ENCODE results near the gene SACM1L. TPM values are rescaled to one million over a fixed set of nuclear protein-coding genes. Genes with fewer than 3 reads are reported as not detected.
"Not testable (repeated sequence)": the region's sequence is repeated elsewhere in the genome, so short reads cannot be mapped to it uniquely, and the experiment has no call there.

Gene SACM1L
- total RNA-seq, 2 donors from 2014 or later, result 42.8 to 45.3 TPM

- intact Hi-C loops (cut with DNase I), result no loop called here
- DNase-seq (ENCODE audit: low spot score), result no peak
These were observed 1.4 kb upstream of the SACM1L start for GRCh38 chr3:45687828-45688193.

- intact Hi-C loops (cut with DNase I), result no loop called here
- no peak for DNase-seq (ENCODE audit: low spot score)
These were observed 858 bp upstream of the SACM1L start for GRCh38 chr3:45688194-45688881.

GRCh38 chr3:45689787-45690145 lies 570 bp downstream of the SACM1L start:
- no peak for DNase-seq (ENCODE audit: low spot score)
- intact Hi-C loops (cut with DNase I), result no loop called here

DNA sequence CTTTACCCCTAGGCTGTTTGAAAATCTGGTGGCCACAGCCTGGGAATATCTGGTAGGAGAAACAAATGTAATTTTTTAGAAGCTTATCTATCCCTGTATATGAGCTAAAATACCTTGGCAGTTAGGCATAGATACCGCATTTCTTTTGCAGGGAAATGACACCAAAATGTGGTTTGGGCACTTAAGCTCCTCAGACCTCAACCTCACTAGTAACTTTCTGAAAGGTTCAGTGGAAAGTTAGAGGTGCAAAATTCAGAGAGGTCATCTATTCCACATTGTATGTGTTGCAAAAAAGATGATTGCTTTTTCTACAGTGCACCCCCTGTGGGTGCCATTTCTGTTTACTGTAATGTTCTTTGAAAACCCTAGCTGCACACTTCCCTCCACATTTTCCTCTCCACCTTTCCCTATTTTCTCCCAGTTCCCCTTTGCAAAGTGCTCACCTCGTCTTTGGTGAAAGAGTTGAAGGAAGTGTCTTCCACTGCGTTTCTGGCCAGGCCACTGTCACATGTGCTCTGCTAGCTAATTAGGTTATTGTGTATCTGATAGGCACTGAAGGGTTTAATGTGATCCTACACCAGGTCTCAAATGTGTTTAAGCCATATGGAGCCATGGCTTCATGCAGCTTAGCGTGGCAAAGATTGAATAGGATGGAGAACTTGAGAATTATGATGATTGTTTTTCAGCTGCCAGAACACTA lies 1.3 kb downstream of the SACM1L start:
- intact Hi-C loops (cut with DNase I), result no loop called here
- no peak for DNase-seq (ENCODE audit: low spot score)

DNA sequence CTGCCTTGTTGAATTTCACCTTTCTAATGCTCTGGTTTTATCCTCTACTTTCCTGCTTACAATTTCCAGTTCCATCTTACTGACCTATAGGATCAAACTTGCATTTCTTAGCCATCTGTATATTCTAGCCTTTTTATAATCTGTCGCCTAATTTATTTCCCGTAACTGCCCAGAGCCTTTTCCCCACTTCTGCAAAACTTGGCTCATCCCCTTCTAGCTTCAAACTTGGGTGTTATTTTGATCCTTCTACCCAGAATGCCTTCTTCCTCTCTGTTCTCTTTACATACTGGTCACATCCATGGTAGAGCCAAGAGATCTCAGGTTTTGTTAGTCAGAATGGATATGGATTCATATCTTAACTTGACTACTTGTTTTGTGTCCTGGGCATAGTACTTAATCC lies 2.6 kb downstream of the SACM1L start:
- no peak for DNase-seq (ENCODE audit: low spot score)
- intact Hi-C loops (cut with DNase I), result no loop called here

- intact Hi-C loops (cut with DNase I), result no loop called here
- DNase-seq (ENCODE audit: low spot score), result no peak
These were observed 3.7 kb downstream of the SACM1L start for GRCh38 chr3:45692866-45693265.

DNA sequence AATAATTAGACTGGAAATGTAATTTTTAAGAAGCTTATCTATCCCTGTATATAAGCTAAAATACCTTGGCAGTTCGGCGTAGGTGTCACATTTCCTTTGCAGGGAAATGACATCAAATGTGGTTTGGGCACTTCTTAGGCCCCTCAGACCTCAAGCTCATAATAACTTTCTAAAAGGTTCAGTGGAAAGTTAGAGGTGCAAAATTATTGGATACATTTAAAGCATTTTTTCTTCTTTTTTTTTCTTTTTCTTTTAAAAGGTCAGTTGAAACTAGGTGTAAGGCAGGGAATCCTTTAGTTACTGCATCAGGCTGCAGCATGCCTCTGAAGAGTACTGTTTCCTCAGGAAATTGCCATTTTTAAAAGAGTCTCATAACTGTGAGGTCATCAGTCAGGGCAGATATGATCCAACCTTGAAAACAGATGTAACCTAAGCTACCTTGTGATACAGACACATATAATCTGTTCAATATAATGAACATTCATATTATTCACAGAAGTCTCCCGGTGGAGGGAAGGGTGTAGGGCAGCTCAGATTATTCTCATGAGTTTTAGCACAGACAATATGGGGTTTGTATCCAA lies 4.8 kb downstream of the SACM1L start:
- intact Hi-C loops (cut with DNase I), result no loop called here

GRCh38 chr3:45695166-45695565 lies 6.0 kb downstream of the SACM1L start:
- DNase-seq (ENCODE audit: low spot score); intact Hi-C loops (cut with DNase I): not testable (repeated sequence)

More for the DNA sequence above, 4.8 kb downstream of the SACM1L start:
- DNase-seq (ENCODE audit: low spot score), result no peak

GRCh38 chr3:45700570-45701073 lies 11.4 kb downstream of the SACM1L start:
- no peak for DNase-seq (ENCODE audit: low spot score)
- intact Hi-C loops (cut with DNase I), result no loop called here

GRCh38 chr3:45701172-45701867 lies 12.1 kb downstream of the SACM1L start:
- intact Hi-C loops (cut with DNase I), result no loop called here

GRCh38 chr3:45704301-45704943 lies 15.2 kb downstream of the SACM1L start:
- intact Hi-C loops (cut with DNase I), result no loop called here
- DNase-seq (ENCODE audit: low spot score), result no peak

More at GRCh38 chr3:45701172-45701867, 12.1 kb downstream of the SACM1L start:
- DNase-seq (ENCODE audit: low spot score), result no peak

DNA sequence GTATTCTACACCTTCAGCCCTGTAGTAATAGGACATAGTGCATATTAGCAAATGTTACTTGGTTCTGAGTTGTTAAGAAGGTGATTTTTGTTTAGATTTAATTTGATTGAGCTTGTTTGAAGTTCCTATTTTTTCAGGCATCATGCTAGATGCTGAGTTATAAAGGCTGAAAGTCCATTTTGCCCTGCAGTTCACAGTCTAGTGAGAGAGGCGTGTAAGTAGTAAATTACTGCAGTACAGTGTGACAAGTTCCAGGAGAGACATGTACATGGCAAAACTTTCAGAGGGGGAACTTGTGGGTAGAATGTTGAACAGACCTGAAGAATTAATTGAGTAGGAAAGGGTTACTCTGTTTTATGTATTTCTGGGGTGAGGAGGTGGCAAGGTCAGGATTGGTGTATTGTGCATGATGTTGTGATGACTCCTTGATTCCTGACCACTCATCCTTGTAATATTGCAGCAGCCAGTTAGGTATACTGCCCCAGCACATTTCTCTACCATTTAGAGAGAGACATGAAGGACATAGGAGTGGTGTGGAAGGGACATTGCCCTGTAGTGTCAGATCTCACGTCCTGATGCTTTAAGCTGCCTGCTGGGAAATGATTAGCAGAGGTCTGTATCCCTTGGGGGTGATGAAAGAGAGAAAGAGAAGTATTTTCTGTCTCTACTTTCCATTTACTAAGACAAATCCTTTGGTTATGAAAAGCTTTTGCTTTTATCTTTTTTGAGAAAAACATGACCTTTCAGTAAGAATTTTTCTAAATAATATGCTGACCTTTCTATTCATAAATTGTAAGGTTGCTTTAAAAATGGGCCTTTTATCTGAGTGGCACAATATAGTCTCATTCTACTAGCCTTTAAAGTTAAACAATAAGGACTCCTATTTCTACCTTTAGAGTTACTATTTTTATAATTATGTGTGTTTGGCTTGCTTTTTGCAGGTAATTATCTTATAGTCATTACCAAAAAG lies 16.9 kb downstream of the SACM1L start:
- no peak for DNase-seq (ENCODE audit: low spot score)

GRCh38 chr3:45711931-45712330 lies 22.7 kb downstream of the SACM1L start:
- intact Hi-C loops (cut with DNase I), result no loop called here
- no peak for DNase-seq (ENCODE audit: low spot score)

More for the DNA sequence above, 16.9 kb downstream of the SACM1L start:
- intact Hi-C loops (cut with DNase I), result no loop called here

- intact Hi-C loops (cut with DNase I), result no loop called here
These were observed 23.4 kb downstream of the SACM1L start for GRCh38 chr3:45712434-45713110.

DNA sequence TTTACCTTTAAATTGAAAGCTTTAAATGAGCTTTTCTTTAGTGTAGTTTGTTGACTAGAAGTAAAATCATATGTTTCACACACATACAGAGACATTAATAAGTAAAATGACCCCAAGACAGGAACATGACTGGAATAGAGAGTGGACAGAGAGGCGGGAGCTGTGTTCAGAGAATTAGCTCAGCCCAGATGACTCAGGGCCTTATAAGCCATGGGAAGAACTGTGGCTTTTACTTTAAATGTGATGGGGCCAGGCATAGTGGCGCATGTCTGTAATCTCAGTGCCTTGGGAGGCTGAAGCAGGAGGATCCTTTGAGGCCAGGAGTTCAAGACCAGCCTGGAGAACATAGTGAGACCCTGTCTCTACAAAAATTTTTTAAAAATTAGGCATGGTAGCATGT lies 26.7 kb downstream of the SACM1L start:
- DNase-seq (ENCODE audit: low spot score), result no peak
- intact Hi-C loops (cut with DNase I), result no loop called here

More at GRCh38 chr3:45712434-45713110, 23.4 kb downstream of the SACM1L start:
- DNase-seq (ENCODE audit: low spot score), result no peak

DNA sequence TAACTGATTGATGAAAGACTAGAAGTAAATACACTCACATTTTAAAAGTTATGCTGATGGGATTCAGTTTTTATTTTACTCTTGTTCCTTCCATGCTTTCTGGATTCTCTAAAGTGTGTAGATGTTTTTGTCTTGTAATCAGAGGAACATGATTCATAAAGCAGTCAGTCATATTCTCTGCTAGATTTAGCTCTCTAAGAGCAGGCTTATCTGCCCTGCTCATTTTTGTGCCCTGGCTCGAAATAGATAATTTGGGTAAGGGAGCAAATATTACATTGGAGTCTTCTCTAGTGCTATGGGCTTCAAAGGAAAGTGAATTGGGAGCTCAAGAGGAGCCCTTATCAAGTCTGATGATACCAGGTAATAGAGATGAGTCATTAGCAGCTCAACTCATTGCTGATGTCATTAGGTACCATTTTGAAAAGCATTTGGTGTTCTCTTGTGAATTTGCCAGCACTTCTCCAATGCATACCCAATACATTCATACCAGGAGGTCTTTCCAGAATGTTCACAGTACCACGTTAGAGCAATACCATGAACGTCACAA lies 27.7 kb downstream of the SACM1L start:
- intact Hi-C loops (cut with DNase I), result no loop called here
- no peak for DNase-seq (ENCODE audit: low spot score)

DNA sequence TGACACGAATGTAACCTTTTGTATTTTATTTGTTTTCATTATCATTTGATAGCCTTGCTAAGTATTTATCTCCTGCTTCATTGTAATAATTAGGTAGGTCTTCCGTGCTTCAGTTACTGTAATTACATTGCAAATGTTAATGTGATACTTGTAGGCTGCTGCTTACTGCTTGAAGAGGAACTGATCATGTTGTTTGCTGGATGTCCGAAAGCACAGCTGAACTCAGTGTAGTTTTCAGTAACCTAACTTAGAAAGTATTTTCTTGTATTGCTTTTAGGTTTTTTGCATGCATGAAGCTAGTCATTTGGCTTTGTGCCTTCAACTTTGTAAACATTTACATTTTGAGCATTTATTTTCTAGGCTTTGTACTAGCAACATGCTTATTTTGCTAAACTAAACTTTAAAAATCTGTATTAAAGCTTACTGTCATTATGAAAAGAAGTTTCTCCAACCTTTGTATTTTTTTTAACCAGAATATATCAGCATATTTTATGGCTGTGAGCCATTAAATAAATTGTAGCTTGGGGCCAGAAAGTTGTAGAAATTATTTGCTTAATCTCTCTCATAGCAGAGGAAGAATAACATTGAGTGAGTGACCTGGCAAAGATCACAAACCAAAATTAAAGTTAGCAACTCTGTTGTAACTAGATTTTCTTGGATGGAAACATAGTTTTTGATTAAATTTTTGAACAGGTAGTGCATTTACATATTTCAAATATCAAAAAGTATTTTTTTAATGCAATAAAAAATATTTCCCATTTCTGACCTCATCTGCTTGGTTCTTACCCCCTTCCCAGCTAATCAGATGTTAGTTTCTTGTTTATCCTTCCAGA lies 30.7 kb downstream of the SACM1L start:
- intact Hi-C loops (cut with DNase I), result no loop called here
- DNase-seq (ENCODE audit: low spot score), result no peak
